ENCODE data around the gene DOK3.

- TF ChIP-seq CTCF (IDR thresholded peaks at IDR 0.05), result no peak
- peak; percentile 89 to 97 (median 94) for TF ChIP-seq POLR2AphosphoS5 (IDR thresholded peaks at IDR 0.05)
These were observed 36.7 kb upstream of the DOK3 start for GRCh38 chr5:177546258-177546741.
